T follicular helper cell (primary cell): Measurements from ENCODE around the gene S100A14.
"Not testable (repeated sequence)": the region's sequence is repeated elsewhere in the genome, so short reads cannot be mapped to it uniquely, and the experiment has no call there.

Experiments used
- DNase-seq: peaks from one replicate; pipeline ENCODE4 v3.0.0-alpha.2; 2020; ENCODE audit warnings: low read depth
- total RNA-seq, 2 experiments: gene quantifications; one replicate each; lab custom pipeline; 2026; lab: John Stamatoyannopoulos, UW

Gene S100A14
- 0 to 0.04 reads per million in 2 experiments for total RNA-seq

DNA sequence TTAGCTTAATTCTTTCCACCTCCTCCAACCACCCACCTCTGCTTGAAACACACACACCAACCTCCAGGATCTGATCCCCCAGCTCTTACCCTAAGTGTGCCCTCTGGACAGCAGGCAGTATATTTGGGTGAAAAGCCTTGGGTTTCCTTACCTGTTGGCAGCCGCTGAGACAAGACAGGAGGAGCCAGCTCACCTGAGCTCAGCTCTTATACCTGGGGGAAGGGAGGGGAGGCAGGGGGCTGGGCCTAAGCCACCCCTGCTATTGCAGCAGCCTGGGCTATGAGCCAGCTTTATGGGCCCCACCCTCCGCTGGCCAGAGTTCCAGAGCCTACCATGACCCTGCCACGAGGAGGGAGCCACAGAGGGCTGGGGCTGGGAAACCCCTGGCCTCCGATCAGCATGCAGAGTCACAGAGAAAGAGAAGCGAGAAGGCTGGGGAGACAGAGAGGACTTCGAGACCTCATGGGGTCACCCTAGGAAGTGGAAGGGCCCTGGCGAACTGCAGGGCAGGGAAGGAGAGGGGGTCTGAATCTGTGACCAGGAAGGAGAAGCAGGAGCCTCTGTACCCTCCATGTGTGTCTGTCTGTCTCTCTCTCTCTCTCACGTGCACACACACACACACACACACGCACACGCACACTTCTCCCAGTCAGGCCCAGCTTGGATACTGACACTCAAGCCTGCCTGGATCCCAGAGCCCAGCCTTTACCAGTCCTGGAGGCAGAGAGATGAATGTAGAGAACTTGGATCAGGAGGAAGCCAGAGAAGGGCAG, at the start of gene S100A14:
Gene S100A14 (minus strand): TSS at position 182 of the 773 bp plus-strand sequence. CDS start 467 bp downstream, outside the sequence.
- no peak for DNase-seq

DNA sequence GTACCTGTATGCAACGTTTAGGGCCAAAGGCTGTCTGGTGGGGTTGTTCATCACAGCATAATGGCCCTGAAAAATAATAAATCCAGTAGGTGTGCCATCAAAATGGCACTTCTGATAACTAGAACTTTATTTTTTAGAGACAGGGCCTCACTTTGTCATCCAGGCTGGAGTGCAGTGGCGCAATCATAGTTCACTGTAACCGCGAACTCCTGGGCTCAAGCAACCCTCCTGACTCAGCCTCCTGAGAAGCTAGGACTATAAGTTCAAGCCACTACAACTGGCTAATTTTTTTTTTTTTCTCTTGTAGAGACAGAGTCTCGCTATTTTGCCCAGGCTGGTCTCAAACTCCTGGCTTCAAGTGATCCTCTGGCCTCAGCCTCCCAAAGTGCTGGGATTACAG, 47.1 kb upstream of the S100A14 start:
- DNase-seq, result no peak

DNA sequence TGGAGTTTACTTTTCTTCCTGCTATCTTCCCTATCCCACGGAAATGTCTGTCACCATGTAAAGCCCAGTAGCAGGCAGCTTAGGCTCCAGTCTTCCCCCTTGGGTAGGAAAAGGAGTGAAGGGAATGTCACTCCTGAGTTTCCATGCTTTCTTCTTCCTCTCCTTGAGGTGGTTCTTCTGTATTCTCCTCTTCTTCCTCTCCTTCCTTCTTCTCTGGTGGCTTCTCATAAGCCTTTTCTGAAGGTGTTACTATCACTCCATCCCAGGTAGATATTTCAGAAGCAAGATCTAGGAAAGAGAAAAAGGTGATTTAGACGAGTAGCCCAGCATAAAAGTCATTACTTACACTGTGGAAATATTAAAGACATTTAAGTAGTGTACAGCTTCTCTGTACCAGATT, 46.1 kb upstream of the S100A14 start:
- DNase-seq, result no peak

DNA sequence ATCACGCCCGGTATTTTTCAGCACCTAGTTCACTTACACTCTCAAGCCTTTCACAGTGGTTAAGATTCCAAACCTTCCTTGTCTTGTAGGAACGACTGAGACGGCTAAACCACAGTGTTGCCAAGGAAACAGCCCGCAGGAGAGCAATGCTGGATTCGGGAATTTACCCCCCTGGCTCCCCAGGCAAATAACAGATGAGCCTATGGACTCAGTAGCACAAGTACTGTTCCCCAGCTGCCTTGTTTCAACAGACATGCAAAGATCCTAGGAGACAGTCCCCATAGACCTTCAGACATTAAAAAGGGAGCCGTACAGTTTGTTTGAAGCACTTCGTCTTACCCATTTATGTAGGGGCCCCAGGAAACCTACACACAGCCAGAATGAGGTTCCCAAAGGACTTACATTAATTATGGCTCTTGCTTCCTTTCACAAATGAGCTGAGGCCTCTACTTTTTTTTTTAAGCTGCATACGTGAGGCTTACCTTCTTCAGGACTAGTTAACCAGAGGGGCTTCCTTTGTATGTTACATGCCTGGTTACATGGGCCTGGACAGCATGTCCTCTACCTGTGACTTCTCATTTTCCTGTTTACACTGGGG, 45.1 kb upstream of the S100A14 start:
- DNase-seq, result no peak

- no peak for DNase-seq
Measured at GRCh38 chr1:153659656-153660055, 43.5 kb upstream of the S100A14 start.

GRCh38 chr1:153659175-153659534, 43.0 kb upstream of the S100A14 start:
- DNase-seq, result no peak

DNA sequence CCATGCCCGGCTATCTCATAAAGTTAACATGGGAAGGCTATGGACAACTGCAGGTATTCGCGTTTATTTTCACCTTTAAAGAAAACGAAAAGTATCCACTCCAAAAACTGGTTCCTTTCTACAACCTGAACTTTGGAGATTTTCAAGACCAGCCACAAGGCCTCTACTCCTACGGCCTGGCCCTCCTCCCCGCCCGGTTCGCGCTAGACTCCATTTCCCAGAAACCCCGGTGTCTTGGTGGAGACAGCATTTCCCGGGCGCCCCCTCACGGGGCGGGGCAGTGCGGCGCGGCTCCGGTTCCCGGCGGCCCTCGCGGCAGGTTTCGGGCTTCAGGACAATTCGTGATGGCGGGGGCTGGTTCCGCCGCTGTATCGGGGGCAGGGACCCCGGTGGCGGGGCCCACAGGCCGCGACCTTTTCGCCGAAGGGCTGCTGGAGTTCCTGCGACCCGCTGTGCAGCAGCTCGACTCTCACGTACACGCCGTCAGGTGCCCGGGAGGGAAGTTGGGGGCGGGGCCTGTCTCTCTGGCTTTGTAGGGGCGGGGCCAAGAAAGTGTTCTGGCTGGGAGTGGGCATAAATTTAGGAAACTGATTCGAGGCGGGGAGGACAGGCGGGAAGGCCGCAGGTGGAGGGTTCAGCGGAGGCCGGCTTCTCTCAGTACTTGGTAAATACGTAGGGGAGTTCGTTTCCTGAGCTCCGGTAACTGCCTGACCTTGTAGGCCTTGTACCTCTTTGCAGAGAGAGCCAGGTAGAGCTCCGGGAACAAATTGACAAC, 42.5 kb upstream of the S100A14 start, which contains the start of gene SNAPIN:
Gene SNAPIN (plus strand): TSS at position 304 of the 775 bp plus-strand sequence. CDS start 41 bp downstream, at position 345.
- DNase-seq, result peak; percentile 78

- DNase-seq, result no peak
Measured at GRCh38 chr1:153655333-153655732, 39.2 kb upstream of the S100A14 start.

- no peak for DNase-seq
Measured at GRCh38 chr1:153652805-153653500, 36.8 kb upstream of the S100A14 start.

- DNase-seq, result no peak
Measured at GRCh38 chr1:153651771-153652170, 35.6 kb upstream of the S100A14 start.

- no peak for DNase-seq
Measured at GRCh38 chr1:153649863-153650235, 33.7 kb upstream of the S100A14 start.

DNA sequence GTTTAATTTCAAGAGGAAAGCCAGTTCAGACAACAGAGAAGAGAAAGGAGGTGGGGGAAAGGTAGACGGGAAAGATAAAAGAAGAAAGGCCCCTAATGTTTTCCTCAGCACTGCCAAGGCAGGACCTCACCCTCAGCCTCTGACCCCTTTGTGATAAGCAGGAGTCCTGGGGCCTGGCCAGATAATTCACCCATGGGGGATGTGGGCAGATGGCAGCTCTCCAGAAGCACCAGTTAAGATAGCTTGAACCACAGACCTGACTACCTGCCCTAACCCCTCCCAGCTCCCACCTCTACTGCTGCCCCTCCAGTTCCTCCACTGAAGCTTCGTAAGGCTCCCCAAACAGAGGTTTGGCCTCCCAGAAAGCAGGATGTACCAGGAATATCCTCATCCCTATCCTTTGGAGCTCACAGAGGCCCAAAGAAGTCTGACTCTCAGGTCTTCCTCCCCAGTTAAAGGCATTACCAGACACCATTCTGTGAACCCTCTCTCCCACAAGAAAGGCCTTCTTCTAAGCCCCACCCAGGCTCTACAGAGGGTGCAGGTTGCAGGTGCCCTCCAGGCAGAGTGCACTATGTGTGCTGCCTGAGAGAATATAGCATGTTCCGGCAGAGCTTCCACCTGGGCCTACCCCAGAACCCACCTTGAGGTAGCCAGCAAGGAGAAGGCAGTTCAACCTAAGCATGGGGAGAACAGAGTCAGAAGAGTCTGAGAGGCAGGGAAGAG, 33.2 kb upstream of the S100A14 start:
- DNase-seq, result no peak

DNA sequence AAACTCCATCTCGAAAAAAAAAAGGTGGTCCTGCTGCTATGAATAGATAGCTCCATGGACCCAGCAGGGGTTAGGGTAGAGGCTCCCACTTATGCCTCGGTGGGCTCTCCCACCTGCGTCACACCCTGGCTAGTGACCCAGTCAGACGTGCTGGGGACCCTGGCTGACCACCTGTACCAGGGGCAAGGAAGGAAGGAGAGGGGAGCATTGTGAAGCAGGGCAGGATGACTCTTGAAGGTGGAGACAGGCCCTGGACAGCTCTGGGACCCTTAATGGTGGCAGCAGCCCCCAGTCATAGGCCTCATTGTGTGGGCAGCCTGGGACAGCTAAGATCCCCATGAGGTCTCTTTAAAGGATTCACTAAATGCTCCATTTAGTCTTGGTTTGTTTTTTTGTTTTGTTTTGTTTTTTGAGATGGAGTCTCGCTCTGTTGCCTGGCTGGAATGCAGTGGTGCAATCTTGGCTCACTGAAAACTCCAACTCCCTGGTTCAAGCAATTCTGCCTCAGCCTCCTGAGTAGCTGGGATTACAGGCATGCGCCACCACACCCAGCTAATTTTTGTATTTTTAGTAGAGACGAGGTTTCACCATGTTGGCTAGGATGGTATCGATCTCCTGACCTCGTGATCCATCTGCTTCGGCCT, 32.0 kb upstream of the S100A14 start:
- no peak for DNase-seq

DNA sequence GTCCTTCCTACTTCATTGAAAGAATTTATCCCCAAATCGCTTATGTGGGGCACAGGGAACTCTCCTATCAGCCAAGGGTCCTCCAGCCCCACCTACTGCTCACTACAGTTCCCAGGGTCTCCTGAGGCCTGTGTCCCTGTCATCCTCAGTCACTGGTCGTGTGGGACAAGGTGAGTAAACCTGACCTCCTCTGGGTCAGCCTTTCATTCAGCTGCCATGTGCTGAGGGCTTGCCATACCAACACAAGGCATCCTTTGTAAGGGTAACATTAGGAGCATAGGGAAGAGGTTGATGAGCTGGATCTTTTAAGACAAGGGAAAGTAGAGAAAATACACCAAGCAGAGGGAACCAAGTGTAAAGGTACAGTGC, 31.2 kb upstream of the S100A14 start:
- no peak for DNase-seq

DNA sequence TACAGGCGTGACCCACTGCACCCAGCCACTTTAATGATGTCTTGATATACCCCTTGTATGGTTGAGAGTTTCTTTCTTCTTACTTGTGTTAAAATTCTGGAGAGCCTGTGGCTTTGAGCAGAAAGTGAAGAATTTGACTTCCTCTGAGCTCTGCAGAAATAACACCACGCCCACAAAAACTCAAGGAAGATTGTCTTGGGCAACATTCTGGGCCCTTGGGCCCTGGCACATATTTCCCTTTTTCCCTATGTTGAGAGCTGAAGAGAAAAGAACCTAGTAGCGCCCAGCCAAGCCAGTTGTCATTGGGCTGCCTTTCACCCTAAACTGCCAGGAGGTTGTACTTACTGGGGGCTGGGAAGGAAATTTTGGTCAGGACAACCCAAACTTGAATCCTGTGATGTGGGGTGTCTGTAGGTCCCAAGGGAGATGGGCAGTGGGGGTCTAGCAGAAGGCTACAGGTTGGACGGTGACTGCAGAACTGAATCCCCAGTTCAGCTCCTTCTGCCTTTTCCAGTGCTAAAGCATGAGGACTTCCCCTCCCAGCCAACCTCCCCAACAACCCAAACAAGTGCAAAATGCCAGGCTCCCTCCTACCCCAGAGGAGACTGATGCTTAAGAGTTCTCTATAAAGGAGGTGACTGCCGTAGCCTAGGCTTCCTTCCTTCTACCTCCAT, 30.7 kb upstream of the S100A14 start:
- DNase-seq, result no peak

DNA sequence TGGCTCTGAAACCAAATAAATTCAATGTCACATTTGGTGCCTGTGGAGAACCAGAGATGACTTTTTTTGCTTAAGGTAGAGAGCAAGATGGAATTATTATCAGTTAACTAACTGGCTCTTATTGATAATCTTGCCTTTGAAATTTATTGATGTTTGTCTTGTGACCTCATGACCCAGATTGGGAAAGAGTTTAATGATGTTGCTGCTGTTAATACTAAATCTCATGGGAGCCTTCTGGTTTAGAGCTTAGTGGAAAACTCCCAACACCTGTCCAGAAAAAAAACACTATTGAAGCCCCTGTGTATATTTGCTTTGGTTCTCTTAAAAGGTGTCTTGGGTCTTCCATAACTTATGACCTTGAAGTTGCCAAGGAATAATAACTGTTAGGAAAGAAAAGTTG, 27.7 kb upstream of the S100A14 start:
- no peak for DNase-seq

GRCh38 chr1:153643100-153643499, 27.0 kb upstream of the S100A14 start:
- no peak for DNase-seq

DNA sequence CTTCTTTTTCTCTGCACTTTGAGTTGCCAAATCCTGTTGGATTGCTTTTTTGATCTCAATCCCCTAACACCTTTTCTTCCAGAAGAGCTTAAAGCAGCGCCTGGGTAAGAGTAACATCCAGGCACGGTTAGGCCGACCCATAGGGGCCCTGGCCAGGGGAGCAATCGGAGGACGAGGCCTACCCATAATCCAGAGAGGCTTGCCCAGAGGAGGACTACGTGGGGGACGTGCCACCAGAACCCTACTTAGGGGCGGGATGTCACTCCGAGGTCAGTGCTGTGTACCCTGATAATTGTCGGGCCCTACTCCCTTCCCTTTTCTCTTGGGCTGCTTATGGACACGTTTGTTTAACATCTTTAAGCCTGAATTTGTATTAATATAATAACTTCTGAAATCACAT, 26.0 kb upstream of the S100A14 start:
- no peak for DNase-seq

- no peak for DNase-seq
Measured at GRCh38 chr1:153640861-153641260, 24.7 kb upstream of the S100A14 start.

DNA sequence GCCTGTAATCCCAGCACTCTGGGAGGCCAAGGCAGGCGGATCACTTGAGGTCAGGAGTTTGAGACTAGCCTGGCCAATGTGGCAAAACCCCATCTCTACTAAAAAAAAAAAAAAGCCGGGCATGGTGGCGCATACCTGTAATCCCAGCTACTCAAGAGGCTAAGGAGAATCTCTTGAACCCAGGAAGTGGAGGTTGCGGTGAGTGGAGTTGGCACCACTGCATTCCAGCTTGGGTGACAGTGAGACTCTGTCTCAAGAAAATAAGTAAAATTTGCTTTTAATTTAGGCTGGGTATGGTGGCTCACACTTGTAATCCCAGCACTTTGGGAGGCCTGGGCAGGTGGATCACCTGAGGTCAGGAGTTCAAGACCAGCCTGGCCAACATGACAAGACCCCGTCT, 24.1 kb upstream of the S100A14 start:
- DNase-seq, result not testable (repeated sequence)
